ENCODE results near the gene THBS2.
"Not testable (repeated sequence)": the region's sequence is repeated elsewhere in the genome, so short reads cannot be mapped to it uniquely, and the experiment has no call there.

The THBS2 gene

DNA sequence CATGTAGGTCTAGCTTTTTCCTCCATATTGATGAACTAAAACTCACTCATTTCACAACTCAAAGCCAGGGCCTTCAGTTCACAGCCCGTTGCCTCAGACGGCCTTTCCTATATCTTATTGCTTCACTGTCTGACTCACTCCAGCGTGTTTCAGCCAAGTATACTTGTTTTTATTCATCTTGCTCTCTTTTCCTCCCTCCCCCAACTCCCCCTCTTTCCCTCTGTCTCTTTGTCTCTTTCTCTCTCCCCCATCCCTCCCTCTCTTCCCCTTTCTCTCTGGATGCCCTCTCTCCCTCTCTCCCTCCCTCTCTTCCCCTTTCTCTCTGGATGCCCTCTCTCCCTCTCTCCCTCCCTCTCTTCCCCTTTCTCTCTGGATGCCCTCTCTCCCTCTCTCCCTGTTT, 38.9 kb downstream of the THBS2 start:
- H3K9ac ChIP-seq (ENCODE audit: low read depth, low read length); H3K9me3 ChIP-seq (ENCODE audit: insufficient read depth, low read depth, low read length); H3K27me3 ChIP-seq (ENCODE audit: insufficient read depth, low read length); H3K4me3 ChIP-seq (ENCODE audit: low read length); H3K27ac ChIP-seq (ENCODE audit: low read length); H3K4me1 ChIP-seq (ENCODE audit: insufficient read depth, low read length): not testable (repeated sequence)
- peaks cover 15% of the 10 kb centered on the region for H3K36me3 ChIP-seq (ENCODE audit: insufficient read depth, low read depth, low read length)

DNA sequence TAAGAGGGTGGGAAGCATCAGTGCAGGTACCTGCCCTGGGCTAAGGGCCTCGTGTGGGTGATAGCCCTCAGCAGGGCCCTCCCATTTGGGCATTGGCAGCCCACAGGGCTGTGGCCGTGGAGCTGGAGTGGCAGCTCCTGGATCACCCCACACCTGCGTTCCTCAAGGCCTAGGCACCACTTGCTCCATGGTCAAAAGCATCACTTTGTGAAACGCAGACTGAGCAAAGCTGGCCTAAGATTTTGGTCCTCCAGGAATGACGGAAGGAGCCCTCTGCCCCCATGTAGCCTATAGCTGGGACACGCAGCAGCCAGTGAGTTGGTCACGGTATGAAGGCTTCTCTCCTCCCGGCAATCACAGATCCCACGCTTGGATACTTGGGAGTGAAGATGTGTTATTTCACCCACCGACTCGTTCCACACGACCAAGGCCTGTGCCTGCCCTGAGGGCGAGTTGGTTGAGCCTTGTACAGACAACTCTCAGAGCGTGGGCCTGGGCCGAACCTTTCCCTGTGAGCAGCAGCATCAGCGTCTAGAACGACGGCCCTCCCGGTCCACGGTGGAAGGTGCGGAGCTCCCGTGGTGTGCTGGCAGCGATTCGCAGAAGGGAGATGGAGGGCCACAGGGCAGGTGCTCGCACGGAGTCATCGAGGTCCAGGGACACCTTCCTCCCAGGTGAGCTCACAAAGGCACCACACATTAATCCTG, 39.7 kb downstream of the THBS2 start:
- Histone ChIP-seq H3K27me3 (ENCODE audit: insufficient read depth, low read length) (no peaks in the 10 kb centered on the region), H3K27ac (ENCODE audit: low read length) (no peak overlapping the region), H3K4me1 (ENCODE audit: insufficient read depth, low read length) (peaks cover 5% of the 10 kb centered on the region; the same call in 1 of the 2 replicates), H3K9me3 (ENCODE audit: insufficient read depth, low read depth, low read length) (no peaks in the 10 kb centered on the region), H3K36me3 (ENCODE audit: insufficient read depth, low read depth, low read length) (peaks cover 10% of the 10 kb centered on the region), H3K4me3 (ENCODE audit: low read length) (no peak overlapping the region), H3K9ac (ENCODE audit: low read depth, low read length) (no peak overlapping the region)

DNA sequence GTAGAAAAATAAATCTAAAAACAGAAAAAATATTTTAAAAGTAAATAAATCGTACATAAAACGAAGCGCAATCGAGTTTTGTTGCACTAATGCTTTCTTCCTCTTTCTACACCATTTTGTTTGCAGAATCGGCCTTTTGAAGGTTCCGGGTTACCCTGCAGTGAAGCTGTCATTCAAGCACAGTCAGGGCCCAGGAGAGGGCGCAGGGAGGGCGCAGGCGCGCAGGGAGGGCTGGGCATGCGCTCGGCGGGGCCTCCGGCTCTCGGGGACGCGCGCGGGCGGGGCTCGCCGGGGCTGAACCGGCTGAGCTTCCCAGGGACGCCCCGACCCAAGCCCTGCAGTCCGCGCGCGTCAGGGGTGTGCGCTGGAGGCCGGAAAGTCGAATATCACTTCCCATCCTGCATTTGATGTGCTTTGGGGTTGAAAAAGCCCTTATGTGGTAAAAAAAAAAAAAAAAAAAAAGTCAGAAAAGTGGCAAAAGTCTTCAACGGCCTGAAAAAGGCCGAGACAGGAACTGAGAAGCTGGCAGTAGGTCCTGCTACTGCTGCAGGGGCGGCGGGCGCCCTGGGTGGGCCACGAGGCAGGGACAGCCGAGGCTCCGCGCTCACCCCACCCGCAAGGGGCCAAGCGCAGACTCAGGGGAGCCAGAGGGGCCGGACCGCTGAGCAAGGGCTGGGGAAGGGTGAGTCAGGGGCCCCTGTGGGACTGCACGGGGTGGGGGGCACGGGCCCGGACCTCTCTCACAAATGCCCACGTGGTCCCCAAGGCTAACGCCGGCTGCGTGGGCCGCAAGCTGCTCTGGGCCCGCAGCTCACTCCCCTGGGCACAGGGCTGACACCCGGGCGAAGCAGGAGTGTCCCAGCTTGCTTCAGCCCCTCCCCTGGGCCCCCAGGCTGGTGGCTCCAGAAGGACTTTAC, 40.5 kb downstream of the THBS2 start:
- H3K9ac ChIP-seq (ENCODE audit: low read depth, low read length) = no peak overlapping the region
- H3K4me3 ChIP-seq (ENCODE audit: low read length) = peak overlapping the region; percentile 45

DNA sequence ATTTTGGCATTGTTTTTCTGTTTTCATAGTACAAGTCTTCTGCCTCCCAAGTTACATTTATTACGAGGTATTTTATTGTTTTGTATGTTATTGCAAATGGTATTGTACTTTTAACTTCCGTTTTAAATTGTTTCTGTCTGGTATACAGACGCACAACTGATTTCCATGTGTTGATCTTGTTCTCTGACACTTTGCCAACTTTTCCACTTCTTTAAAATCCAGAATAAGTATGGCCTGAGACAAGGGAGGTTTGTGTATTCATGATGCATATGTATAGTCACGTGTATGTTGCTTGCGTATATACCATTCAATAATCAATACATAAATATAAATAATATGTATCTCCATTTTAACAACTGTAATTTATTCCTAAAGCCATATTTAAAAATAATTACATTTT, 41.2 kb downstream of the THBS2 start:
- peak overlapping the region; percentile 45; the same call in 1 of the 2 replicates for H3K4me3 ChIP-seq (ENCODE audit: low read length)
- peaks cover 5% of the 10 kb centered on the region; the same call in 1 of the 2 replicates for H3K4me1 ChIP-seq (ENCODE audit: insufficient read depth, low read length)
- H3K9ac ChIP-seq (ENCODE audit: low read depth, low read length) = no peak overlapping the region
- no peaks in the 10 kb centered on the region for H3K27me3 ChIP-seq (ENCODE audit: insufficient read depth, low read length)
- H3K9me3 ChIP-seq (ENCODE audit: insufficient read depth, low read depth, low read length) = peaks cover 5% of the 10 kb centered on the region; the same call in 1 of the 2 replicates
- no peak overlapping the region for H3K27ac ChIP-seq (ENCODE audit: low read length)
- H3K36me3 ChIP-seq (ENCODE audit: insufficient read depth, low read depth, low read length) = peaks cover 5% of the 10 kb centered on the region; the same call in 1 of the 2 replicates

More for the DNA sequence above, 40.5 kb downstream of the THBS2 start:
- H3K27ac ChIP-seq (ENCODE audit: low read length) = no peak overlapping the region
- no peaks in the 10 kb centered on the region for H3K27me3 ChIP-seq (ENCODE audit: insufficient read depth, low read length)
- peaks cover 5% of the 10 kb centered on the region; the same call in 1 of the 2 replicates for H3K4me1 ChIP-seq (ENCODE audit: insufficient read depth, low read length)
- H3K9me3 ChIP-seq (ENCODE audit: insufficient read depth, low read depth, low read length) = no peaks in the 10 kb centered on the region
- peaks cover 5% of the 10 kb centered on the region; the same call in 1 of the 2 replicates for H3K36me3 ChIP-seq (ENCODE audit: insufficient read depth, low read depth, low read length)

DNA sequence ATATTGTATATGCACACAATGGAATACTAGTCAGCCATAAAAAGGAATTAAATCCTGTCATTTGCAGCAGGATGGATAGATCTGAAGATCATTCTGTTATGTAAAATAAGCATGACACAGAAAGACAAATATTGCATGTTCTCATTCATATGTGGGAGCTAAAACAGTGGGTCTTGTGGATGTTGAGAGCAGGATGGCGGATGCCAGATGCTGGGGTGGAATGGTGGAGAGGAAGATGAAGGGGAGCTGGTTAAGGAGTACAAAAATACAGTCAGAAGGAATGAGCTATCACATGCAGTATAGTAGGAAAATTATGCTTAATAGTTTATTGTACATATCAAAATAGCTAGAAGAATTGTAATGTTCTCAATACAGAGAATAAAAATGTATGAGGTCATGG, 41.8 kb downstream of the THBS2 start:
- Histone ChIP-seq H3K9ac (ENCODE audit: low read depth, low read length) (no peak overlapping the region), H3K4me1 (ENCODE audit: insufficient read depth, low read length) (peaks cover 5% of the 10 kb centered on the region; the same call in 1 of the 2 replicates), H3K27me3 (ENCODE audit: insufficient read depth, low read length) (no peaks in the 10 kb centered on the region), H3K4me3 (ENCODE audit: low read length) (no peak overlapping the region), H3K36me3 (ENCODE audit: insufficient read depth, low read depth, low read length) (peaks cover 2% of the 10 kb centered on the region; the same call in 1 of the 2 replicates), H3K9me3 (ENCODE audit: insufficient read depth, low read depth, low read length) (peaks cover 5% of the 10 kb centered on the region; the same call in 1 of the 2 replicates), H3K27ac (ENCODE audit: low read length) (no peak overlapping the region)

DNA sequence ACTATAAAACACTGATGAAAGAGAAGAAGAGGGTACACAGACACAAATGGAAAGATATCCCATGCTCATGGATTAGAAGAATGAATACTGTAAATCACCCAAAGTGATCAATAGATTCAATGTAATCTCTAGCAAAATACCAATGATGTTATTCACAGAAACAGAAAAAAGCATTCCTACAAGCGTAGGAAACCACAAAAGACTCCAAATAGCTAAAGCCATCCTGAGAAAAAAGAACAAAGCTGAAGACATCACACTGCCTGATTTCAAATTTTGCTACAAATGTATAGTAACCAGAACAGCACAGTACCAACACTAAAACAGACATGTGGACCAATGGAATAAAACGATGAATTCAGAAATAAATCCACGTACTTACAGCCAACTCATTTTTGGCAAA, 43.0 kb downstream of the THBS2 start:
- peaks cover 5% of the 10 kb centered on the region; the same call in 1 of the 2 replicates for H3K4me1 ChIP-seq (ENCODE audit: insufficient read depth, low read length)
- H3K9me3 ChIP-seq (ENCODE audit: insufficient read depth, low read depth, low read length) = peaks cover 5% of the 10 kb centered on the region; the same call in 1 of the 2 replicates
- no peak overlapping the region for H3K9ac ChIP-seq (ENCODE audit: low read depth, low read length)
- H3K27me3 ChIP-seq (ENCODE audit: insufficient read depth, low read length) = no peaks in the 10 kb centered on the region
- H3K4me3 ChIP-seq (ENCODE audit: low read length) = no peak overlapping the region
- H3K27ac ChIP-seq (ENCODE audit: low read length) = no peak overlapping the region
- H3K36me3 ChIP-seq (ENCODE audit: insufficient read depth, low read depth, low read length) = no peaks in the 10 kb centered on the region

DNA sequence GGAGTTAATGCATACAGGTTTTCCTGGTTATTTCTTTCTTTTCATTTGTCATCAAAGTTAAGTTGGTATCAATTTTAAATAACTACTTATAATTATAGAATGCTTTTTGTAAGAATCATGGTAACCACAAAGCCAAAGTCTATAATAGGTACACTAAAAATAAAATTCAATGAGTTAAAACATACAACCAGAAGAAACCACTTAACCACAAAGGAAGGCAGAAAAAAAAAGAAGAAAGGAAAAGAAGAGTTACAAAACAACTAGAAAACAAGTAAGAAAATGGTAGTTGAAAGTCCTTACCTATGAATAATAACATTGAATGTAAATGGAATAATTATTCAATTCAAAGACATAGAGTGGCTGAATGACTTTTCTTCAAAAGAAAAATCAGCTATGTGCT, 45.6 kb downstream of the THBS2 start:
- Histone ChIP-seq H3K9ac (ENCODE audit: low read depth, low read length) (no peak overlapping the region), H3K4me1 (ENCODE audit: insufficient read depth, low read length) (no peaks in the 10 kb centered on the region), H3K27ac (ENCODE audit: low read length) (no peak overlapping the region), H3K4me3 (ENCODE audit: low read length) (no peak overlapping the region), H3K36me3 (ENCODE audit: insufficient read depth, low read depth, low read length) (no peaks in the 10 kb centered on the region), H3K9me3 (ENCODE audit: insufficient read depth, low read depth, low read length) (peaks cover 5% of the 10 kb centered on the region; the same call in 1 of the 2 replicates), H3K27me3 (ENCODE audit: insufficient read depth, low read length) (no peaks in the 10 kb centered on the region)

DNA sequence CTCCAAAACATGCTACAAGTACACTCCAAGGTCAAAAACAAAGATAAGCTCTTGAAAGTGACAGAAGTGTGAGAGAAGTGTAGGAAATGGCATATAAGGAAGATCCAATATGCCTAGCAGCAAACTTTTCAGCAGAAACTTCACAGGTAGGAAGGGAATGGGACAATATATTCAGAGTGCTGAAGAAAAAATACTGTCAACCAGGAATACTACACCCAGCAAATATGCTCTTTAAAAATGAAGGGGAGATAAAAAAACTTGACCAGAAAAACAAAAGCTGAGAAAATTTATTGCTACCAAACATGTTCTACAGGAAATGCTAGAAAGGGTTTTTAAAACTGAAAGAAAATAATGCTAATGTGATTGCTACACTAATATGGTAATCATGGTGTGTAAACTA, 46.2 kb downstream of the THBS2 start:
- Histone ChIP-seq H3K27me3 (ENCODE audit: insufficient read depth, low read length) (no peaks in the 10 kb centered on the region), H3K4me1 (ENCODE audit: insufficient read depth, low read length) (no peaks in the 10 kb centered on the region), H3K9ac (ENCODE audit: low read depth, low read length) (no peak overlapping the region), H3K4me3 (ENCODE audit: low read length) (no peak overlapping the region), H3K9me3 (ENCODE audit: insufficient read depth, low read depth, low read length) (peaks cover 5% of the 10 kb centered on the region; the same call in 1 of the 2 replicates), H3K27ac (ENCODE audit: low read length) (no peak overlapping the region), H3K36me3 (ENCODE audit: insufficient read depth, low read depth, low read length) (no peaks in the 10 kb centered on the region)

DNA sequence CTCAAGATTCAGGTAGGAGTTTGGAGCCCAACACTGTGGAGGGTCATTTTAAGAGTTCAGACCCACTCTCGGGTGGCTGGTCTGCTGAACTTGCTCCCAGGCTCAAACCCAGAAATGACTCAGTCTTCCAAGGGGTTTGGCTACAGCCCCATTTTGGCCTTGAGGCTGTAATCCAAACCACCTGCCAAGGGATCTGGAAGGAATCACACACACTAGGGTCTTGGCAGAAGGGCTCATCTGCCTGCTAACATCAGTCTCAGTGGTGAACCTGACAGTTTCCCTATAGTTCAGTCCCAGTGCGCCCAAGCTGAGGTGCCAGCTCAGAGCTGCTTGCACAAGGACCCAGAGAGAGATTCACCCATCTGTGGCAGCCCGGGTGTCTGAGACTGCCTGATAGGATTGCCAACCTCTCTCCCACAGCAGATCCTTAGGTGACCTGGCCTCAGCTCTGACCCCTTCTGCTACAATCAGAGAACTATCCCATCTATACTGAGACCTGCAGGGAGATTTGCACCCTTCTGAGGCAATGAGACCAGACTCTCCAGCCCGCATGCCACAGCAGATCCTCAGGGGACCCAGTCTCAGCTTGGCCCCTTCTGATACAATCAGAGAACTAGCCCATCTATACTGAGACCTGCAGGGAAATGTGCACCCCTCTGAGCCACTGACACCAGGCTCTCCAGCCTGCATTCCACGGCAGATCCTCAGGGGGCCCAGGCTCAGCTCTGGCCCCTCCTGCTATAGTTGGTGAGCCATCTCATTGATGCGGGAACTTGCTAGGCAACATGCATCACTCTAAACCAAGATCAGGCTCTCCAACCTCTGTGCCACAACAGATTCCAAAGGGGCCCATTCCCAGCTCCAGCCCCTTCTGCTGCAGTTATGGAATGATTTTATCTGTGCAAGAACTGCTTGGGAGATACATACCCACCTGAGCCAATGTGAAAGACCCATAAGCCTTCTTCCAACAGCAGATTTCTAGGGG, 48.2 kb downstream of the THBS2 start:
- H3K36me3 ChIP-seq (ENCODE audit: insufficient read depth, low read depth, low read length) = no peaks in the 10 kb centered on the region
- no peak overlapping the region for H3K27ac ChIP-seq (ENCODE audit: low read length)

DNA sequence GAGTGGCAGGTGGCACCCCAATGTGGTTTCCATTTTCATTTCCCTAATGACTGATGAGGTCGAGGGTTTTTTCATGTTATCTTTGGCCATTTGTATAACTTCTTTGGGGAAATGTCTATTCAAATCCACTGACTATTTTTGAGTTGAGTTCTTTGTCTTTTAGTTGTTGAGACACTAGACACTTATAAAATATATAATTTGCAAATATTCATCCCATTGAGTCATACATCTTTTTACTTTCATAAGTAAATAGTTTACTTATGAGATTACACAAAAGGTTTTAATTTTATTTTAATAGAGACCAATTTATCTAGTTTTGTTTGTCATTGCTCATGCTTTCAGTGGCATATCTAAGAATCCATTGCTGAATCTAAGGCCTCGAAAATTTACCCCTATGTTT, 49.5 kb downstream of the THBS2 start:
- Histone ChIP-seq H3K9ac (ENCODE audit: low read depth, low read length) (no peak overlapping the region), H3K4me3 (ENCODE audit: low read length) (no peak overlapping the region), H3K4me1 (ENCODE audit: insufficient read depth, low read length) (no peaks in the 10 kb centered on the region), H3K9me3 (ENCODE audit: insufficient read depth, low read depth, low read length) (peaks cover 5% of the 10 kb centered on the region; the same call in 1 of the 2 replicates), H3K27ac (ENCODE audit: low read length) (no peak overlapping the region), H3K36me3 (ENCODE audit: insufficient read depth, low read depth, low read length) (no peaks in the 10 kb centered on the region), H3K27me3 (ENCODE audit: insufficient read depth, low read length) (no peaks in the 10 kb centered on the region)

More for the DNA sequence above, 48.2 kb downstream of the THBS2 start:
- H3K4me1 ChIP-seq (ENCODE audit: insufficient read depth, low read length) = no peaks in the 10 kb centered on the region
- H3K27me3 ChIP-seq (ENCODE audit: insufficient read depth, low read length) = no peaks in the 10 kb centered on the region
- H3K9me3 ChIP-seq (ENCODE audit: insufficient read depth, low read depth, low read length) = peaks cover 5% of the 10 kb centered on the region; the same call in 1 of the 2 replicates
- H3K4me3 ChIP-seq (ENCODE audit: low read length) = no peak overlapping the region
- no peak overlapping the region for H3K9ac ChIP-seq (ENCODE audit: low read depth, low read length)

DNA sequence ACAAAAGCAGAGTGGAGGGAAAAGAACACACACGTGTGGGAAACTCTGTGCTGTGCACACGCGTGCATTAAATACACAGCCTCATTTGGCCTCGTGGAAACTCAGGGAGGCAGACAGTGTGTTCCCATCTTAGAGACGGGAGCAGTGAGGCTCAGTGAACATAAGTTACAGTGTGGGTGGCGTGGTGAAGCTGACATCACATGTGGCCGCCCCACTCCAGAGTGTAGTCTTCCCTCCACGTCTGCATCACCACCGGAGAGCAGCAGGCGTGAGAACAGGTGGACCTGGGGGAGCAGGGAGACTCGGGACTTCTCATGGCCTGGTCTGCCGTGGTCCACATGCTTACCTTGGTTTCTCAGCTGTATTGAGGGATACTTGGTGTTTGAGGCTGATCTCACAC, 51.7 kb downstream of the THBS2 start:
- Histone ChIP-seq H3K9me3 (ENCODE audit: insufficient read depth, low read depth, low read length) (no peaks in the 10 kb centered on the region), H3K27me3 (ENCODE audit: insufficient read depth, low read length) (no peaks in the 10 kb centered on the region), H3K27ac (ENCODE audit: low read length) (no peak overlapping the region), H3K4me3 (ENCODE audit: low read length) (no peak overlapping the region), H3K36me3 (ENCODE audit: insufficient read depth, low read depth, low read length) (no peaks in the 10 kb centered on the region), H3K9ac (ENCODE audit: low read depth, low read length) (no peak overlapping the region), H3K4me1 (ENCODE audit: insufficient read depth, low read length) (no peaks in the 10 kb centered on the region)
